Pulmonary artery endothelial cell (primary cell): ENCODE measurements around the gene GYPE. TPM values are rescaled to one million over a fixed set of nuclear protein-coding genes. Genes with fewer than 3 reads are reported as not detected.
"Not testable (repeated sequence)": the region's sequence is repeated elsewhere in the genome, so short reads cannot be mapped to it uniquely, and the experiment has no call there.

Source experiments
- DNase-seq: peaks from one replicate; pipeline ENCODE4 v3.0.0-alpha.2; 2011; ENCODE audit warnings: low read depth, low spot score
- total RNA-seq: library from RNA; depleted of rRNA; stranded (reverse); fragments of >200 nt; gene quantifications from 2 replicates; pipeline ENCODE4 v1.2.3, GENCODE V29; 2014

GYPE gene
- 0.13 and 0.49 TPM in 2 replicates for total RNA-seq

GRCh38 chr4:143905440-143905839 is at the start of gene GYPE:
Gene GYPE (minus strand): TSS chr4:143905559. CDS start chr4:143905507, 52 bp downstream.
- not testable (repeated sequence) for DNase-seq

GRCh38 chr4:143951458-143951972 is 46.2 kb upstream of the GYPE start:
- not testable (repeated sequence) for DNase-seq

GRCh38 chr4:143950967-143951366 is 45.6 kb upstream of the GYPE start:
- not testable (repeated sequence) for DNase-seq

- DNase-seq = not testable (repeated sequence)
Observed at GRCh38 chr4:143950185-143950584, 44.8 kb upstream of the GYPE start.

- not testable (repeated sequence) for DNase-seq
Observed at GRCh38 chr4:143947493-143947892, 42.1 kb upstream of the GYPE start.

- not testable (repeated sequence) for DNase-seq
Observed at GRCh38 chr4:143940708-143941107, 35.3 kb upstream of the GYPE start.

GRCh38 chr4:143939528-143939927 is 34.2 kb upstream of the GYPE start:
- no peak for DNase-seq

GRCh38 chr4:143938890-143939289 is 33.5 kb upstream of the GYPE start:
- not testable (repeated sequence) for DNase-seq

- DNase-seq = no peak
Observed at GRCh38 chr4:143921181-143921580, 15.8 kb upstream of the GYPE start.

GRCh38 chr4:143916485-143916884 is 11.1 kb upstream of the GYPE start:
- not testable (repeated sequence) for DNase-seq

GRCh38 chr4:143912478-143912877 is 7.1 kb upstream of the GYPE start:
- DNase-seq = not testable (repeated sequence)

- not testable (repeated sequence) for DNase-seq
Observed at GRCh38 chr4:143911528-143912417, 6.4 kb upstream of the GYPE start.

GRCh38 chr4:143910906-143911305 is 5.5 kb upstream of the GYPE start:
- not testable (repeated sequence) for DNase-seq

GRCh38 chr4:143907811-143908210 is 2.5 kb upstream of the GYPE start:
- not testable (repeated sequence) for DNase-seq

- not testable (repeated sequence) for DNase-seq
Observed at GRCh38 chr4:143904431-143904830, 928 bp downstream of the GYPE start.

GRCh38 chr4:143890323-143890722 is 15.0 kb downstream of the GYPE start:
- DNase-seq = not testable (repeated sequence)

- not testable (repeated sequence) for DNase-seq
Observed at GRCh38 chr4:143888189-143888588, 17.2 kb downstream of the GYPE start.

- DNase-seq = not testable (repeated sequence)
Observed at GRCh38 chr4:143884965-143885364, 20.4 kb downstream of the GYPE start.

GRCh38 chr4:143883529-143883928 is 21.8 kb downstream of the GYPE start:
- DNase-seq = no peak

- DNase-seq = no peak
Observed at GRCh38 chr4:143882892-143883291, 22.5 kb downstream of the GYPE start.

GRCh38 chr4:143879561-143879960 is 25.8 kb downstream of the GYPE start:
- DNase-seq = not testable (repeated sequence)

- DNase-seq = not testable (repeated sequence)
Observed at GRCh38 chr4:143875357-143875756, 30.0 kb downstream of the GYPE start.
